DOHH2 (cell line): ENCODE measurements around the gene TAF6.
A peak's percentile ranks its signal among the peaks of the same experiment; 100 is the strongest.

Experiments used
- H3F3A ChIP-seq: fragments of 200-600 bp; sonication (generic), shearing (Covaris generic); 2 replicates; pipeline ENCODE4 v1.6.0; 2016; ENCODE audit warnings: antibody characterized with exemption, mild to moderate bottlenecking; ENCODE audit not compliant: control insufficient read depth, insufficient read depth
- H3K27ac ChIP-seq: fragments of 200-600 bp; sonication (generic); 2 replicates; pipeline ENCODE4 v1.5.1; 2014; ENCODE audit warnings: low read depth, mild to moderate bottlenecking, low read length, moderate library complexity
- H3K27me3 ChIP-seq: fragments of 200-600 bp; sonication (generic); 2 replicates; pipeline ENCODE4 v1.6.1; 2014; ENCODE audit warnings: mild to moderate bottlenecking, low read length, mixed read lengths; ENCODE audit not compliant: control insufficient read depth
- H3K36me3 ChIP-seq: fragments of 200-600 bp; sonication (generic); 2 replicates; pipeline ENCODE4 v1.6.1; 2014; ENCODE audit warnings: mild to moderate bottlenecking, low read length, moderate library complexity, mixed read lengths; ENCODE audit not compliant: control insufficient read depth
- H3K4me1 ChIP-seq: fragments of 200-600 bp; sonication (generic); 2 replicates; pipeline ENCODE4 v1.6.1; 2014; ENCODE audit warnings: mild to moderate bottlenecking, low read length, mixed read lengths; ENCODE audit not compliant: control insufficient read depth
- H3K4me2 ChIP-seq: fragments of 200-600 bp; sonication (generic); 2 replicates; pipeline ENCODE4 v1.6.0; 2014; ENCODE audit warnings: mild to moderate bottlenecking, low read length, moderate library complexity
- H3K4me3 ChIP-seq: fragments of 200-600 bp; sonication (generic); 2 replicates; pipeline ENCODE4 v1.5.1; 2014; ENCODE audit warnings: mild to moderate bottlenecking, low read length, mixed read lengths
- H3K79me2 ChIP-seq: fragments of 200-600 bp; sonication (generic); 2 replicates; pipeline ENCODE4 v1.6.1; 2014; ENCODE audit warnings: mild to moderate bottlenecking, low read length, mixed read lengths; ENCODE audit not compliant: control insufficient read depth
- H3K9me2 ChIP-seq: fragments of 200-600 bp; sonication (generic); replicated peaks from 2 replicates; pipeline ENCODE4 v1.6.1; 2014; ENCODE audit warnings: mild to moderate bottlenecking, low read length, mixed read lengths; ENCODE audit not compliant: control insufficient read depth
- H3K9me3 ChIP-seq: fragments of 200-600 bp; sonication (generic); 2 replicates; pipeline ENCODE4 v1.6.1; 2014; ENCODE audit warnings: antibody characterized with exemption, low read length, mixed read lengths; ENCODE audit not compliant: control insufficient read depth, insufficient read depth
- H4K20me1 ChIP-seq: fragments of 200-600 bp; sonication (generic); 2 replicates; pipeline ENCODE4 v1.6.0; 2014; ENCODE audit warnings: low read depth, mild to moderate bottlenecking, antibody characterized with exemption, low read length, moderate library complexity; ENCODE audit not compliant: control insufficient read depth, insufficient read depth
- EZH2phosphoT487 ChIP-seq: fragments of 200-600 bp; sonication (generic); IDR thresholded peaks from 2 replicates; pipeline ENCODE4 v1.6.1; 2017; ENCODE audit warnings: borderline replicate concordance, mild to moderate bottlenecking, antibody characterized with exemption, low read length, moderate library complexity, mixed read lengths
- TF ChIP-seq, protein P1 (sequence below): fragments of 200-600 bp; sonication (generic); IDR thresholded peaks from one replicate; pipeline ENCODE4 v1.5.1; 2014; ENCODE audit warnings: antibody characterized with exemption, mild to moderate bottlenecking, low read depth, low read length; ENCODE audit not compliant: poor library complexity, severe bottlenecking

TAF6 gene

GRCh38 chr7:100153708-100154535 lies 34.8 kb upstream of the TAF6 start:
- H3K27ac ChIP-seq: peak overlapping the region; percentile 13; the same call in 1 of the 2 replicates
- TF ChIP-seq EZH2phosphoT487: no peak
- TF ChIP-seq, protein P1, sequence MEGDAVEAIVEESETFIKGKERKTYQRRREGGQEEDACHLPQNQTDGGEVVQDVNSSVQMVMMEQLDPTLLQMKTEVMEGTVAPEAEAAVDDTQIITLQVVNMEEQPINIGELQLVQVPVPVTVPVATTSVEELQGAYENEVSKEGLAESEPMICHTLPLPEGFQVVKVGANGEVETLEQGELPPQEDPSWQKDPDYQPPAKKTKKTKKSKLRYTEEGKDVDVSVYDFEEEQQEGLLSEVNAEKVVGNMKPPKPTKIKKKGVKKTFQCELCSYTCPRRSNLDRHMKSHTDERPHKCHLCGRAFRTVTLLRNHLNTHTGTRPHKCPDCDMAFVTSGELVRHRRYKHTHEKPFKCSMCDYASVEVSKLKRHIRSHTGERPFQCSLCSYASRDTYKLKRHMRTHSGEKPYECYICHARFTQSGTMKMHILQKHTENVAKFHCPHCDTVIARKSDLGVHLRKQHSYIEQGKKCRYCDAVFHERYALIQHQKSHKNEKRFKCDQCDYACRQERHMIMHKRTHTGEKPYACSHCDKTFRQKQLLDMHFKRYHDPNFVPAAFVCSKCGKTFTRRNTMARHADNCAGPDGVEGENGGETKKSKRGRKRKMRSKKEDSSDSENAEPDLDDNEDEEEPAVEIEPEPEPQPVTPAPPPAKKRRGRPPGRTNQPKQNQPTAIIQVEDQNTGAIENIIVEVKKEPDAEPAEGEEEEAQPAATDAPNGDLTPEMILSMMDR: no peak
- no peaks in the 10 kb centered on the region for H3K9me3 ChIP-seq
- no peaks in the 10 kb centered on the region for H3K9me2 ChIP-seq
- H3F3A ChIP-seq: peaks cover 39% of the 10 kb centered on the region
- peaks cover 76% of the 10 kb centered on the region for H3K4me1 ChIP-seq
- peaks cover 8% of the 10 kb centered on the region; the same call in 1 of the 2 replicates for H4K20me1 ChIP-seq
- no peaks in the 10 kb centered on the region for H3K27me3 ChIP-seq
- peaks cover 98% of the 10 kb centered on the region for H3K79me2 ChIP-seq
- H3K4me3 ChIP-seq: 0 out of 2 replicates have a peak overlapping the region, but pooled peaks have one; percentile 6
- H3K4me2 ChIP-seq: peak overlapping the region; percentile 56
- H3K36me3 ChIP-seq: peaks cover 90% of the 10 kb centered on the region

GRCh38 chr7:100152937-100153666 lies 33.9 kb upstream of the TAF6 start:
- Histone ChIP-seq H3K4me3 (peak overlapping the region; percentile 56), H3K4me1 (peaks cover 77% of the 10 kb centered on the region), H3K9me3 (no peaks in the 10 kb centered on the region), H3K27ac (peak overlapping the region; percentile 64), H3F3A (peaks cover 39% of the 10 kb centered on the region), H3K27me3 (no peaks in the 10 kb centered on the region), H4K20me1 (peaks cover 8% of the 10 kb centered on the region; the same call in 1 of the 2 replicates), H3K9me2 (no peaks in the 10 kb centered on the region), H3K4me2 (peak overlapping the region; percentile 56), H3K36me3 (peaks cover 88% of the 10 kb centered on the region), H3K79me2 (peaks cover 91% of the 10 kb centered on the region)
- no peak for TF ChIP-seq EZH2phosphoT487
- TF ChIP-seq, protein P1: no peak

DNA sequence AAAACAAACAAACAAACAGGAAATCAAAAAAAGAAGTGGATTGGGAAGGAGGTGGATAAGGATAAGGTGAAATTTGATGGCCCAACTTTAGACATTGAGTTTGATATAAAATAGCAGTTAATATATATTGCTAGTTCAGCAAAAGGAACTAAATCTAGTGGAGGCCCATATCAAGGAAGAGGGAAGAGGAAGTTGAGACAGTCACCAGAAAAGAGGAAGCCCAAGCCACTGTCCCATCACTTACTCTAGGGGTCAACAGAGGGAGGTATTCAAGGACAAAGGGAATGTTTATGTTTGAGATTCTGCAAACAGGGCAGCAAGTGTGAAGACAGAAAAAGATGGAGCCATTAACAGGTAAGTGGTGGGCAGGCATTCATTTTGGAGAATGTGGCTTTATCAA lies 33.2 kb upstream of the TAF6 start:
- H4K20me1 ChIP-seq: peaks cover 5% of the 10 kb centered on the region; the same call in 1 of the 2 replicates
- no peaks in the 10 kb centered on the region for H3K27me3 ChIP-seq
- peaks cover 79% of the 10 kb centered on the region for H3K4me1 ChIP-seq
- no peaks in the 10 kb centered on the region for H3K9me2 ChIP-seq
- peaks cover 81% of the 10 kb centered on the region for H3K36me3 ChIP-seq
- H3F3A ChIP-seq: peaks cover 39% of the 10 kb centered on the region
- H3K9me3 ChIP-seq: no peaks in the 10 kb centered on the region
- TF ChIP-seq EZH2phosphoT487: no peak
- TF ChIP-seq, protein P1: peak; percentile 44
- peaks cover 84% of the 10 kb centered on the region for H3K79me2 ChIP-seq
- H3K27ac ChIP-seq: peak overlapping the region; percentile 64
- H3K4me2 ChIP-seq: peak overlapping the region; percentile 56
- peak overlapping the region; percentile 56 for H3K4me3 ChIP-seq
